ENCODE results near the gene CPA4. TPM values are rescaled to one million over a fixed set of nuclear protein-coding genes. Genes with fewer than 3 reads are reported as not detected.

CPA4 gene
- total RNA-seq, 1 donor from 2014 or later = 0.16 TPM

- intact Hi-C loops (cut with DNase I) = loop anchor here (10.0 kb wide), 1 partner anchor 75 kb away; the partner anchor contains the start of gene CEP41
These were observed 77.0 kb downstream of the CPA4 start for GRCh38 chr7:130369831-130370550.

GRCh38 chr7:130371046-130371445 is 78.1 kb downstream of the CPA4 start:
- DNase-seq (ENCODE audit: low spot score) = no peak
- intact Hi-C loops (cut with DNase I) = no loop called here

More at GRCh38 chr7:130369831-130370550, 77.0 kb downstream of the CPA4 start:
- DNase-seq (ENCODE audit: low spot score) = no peak

GRCh38 chr7:130372402-130373165 is 79.6 kb downstream of the CPA4 start:
- peak; percentile 24 for DNase-seq (ENCODE audit: low spot score)
- intact Hi-C loops (cut with DNase I) = no loop called here

Other genes starting within 250 kb of the CPA4 start
- gene ZC3HC1, start 241.8 kb upstream of the CPA4 start, total RNA-seq = 17.6 TPM
- 22.5 TPM for gene KLHDC10, start 222.6 kb upstream of the CPA4 start, total RNA-seq
- 8.5 TPM for gene TMEM209, start 87.8 kb upstream of the CPA4 start, total RNA-seq
- gene SSMEM1, start 85.3 kb upstream of the CPA4 start, total RNA-seq = not detected
- not detected for gene CPA2, start 26.3 kb upstream of the CPA4 start, total RNA-seq
- gene CPA5, start 51.7 kb downstream of the CPA4 start, total RNA-seq = not detected
- not detected for gene CPA1, start 87.3 kb downstream of the CPA4 start, total RNA-seq
- 4.6 TPM for gene CEP41, start 147.9 kb downstream of the CPA4 start, total RNA-seq
- gene MEST, start 198.9 kb downstream of the CPA4 start, total RNA-seq = 6.1 TPM